ENCODE results near the gene TAS2R30. TPM values are rescaled to one million over a fixed set of nuclear protein-coding genes. Genes with fewer than 3 reads are reported as not detected.

The TAS2R30 gene
- total and polyA plus RNA-seq, 2 donors (not counting 1 experiment from before 2014, with no cell fraction given), result 0.08 to 4.0 TPM

DNA sequence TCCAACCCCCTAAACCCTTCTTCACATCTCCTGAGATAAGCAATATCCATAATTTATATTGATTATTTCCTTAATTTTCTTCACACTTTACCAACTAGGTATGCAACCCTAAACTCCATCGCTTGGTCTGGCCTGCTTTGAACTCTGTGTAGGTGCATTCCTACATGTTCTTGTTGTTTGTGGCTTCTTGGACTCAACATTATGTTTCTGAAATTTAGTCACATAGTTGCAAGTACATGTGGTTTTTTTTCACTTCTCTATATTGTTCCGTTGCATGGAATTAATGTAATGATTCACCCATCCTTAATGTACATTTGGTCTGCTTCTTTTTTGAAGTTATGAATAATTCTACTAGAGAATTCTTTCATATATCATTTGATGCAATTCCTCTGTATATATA lies 1.6 kb upstream of the TAS2R30 start:
- no peak for DNase-seq (ENCODE audit: low read depth in 2 of 2)
- Histone ChIP-seq H3K79me2 (ENCODE audit: control insufficient read depth, insufficient read depth, low read length) (peaks cover 4% of the 10 kb centered on the region), H3K4me2 (ENCODE audit: extremely low read depth, insufficient read depth, low read length) (no peak overlapping the region), H3K9ac (ENCODE audit: insufficient read depth, low read length) (no peak overlapping the region), H4K20me1 (ENCODE audit: control insufficient read depth, extremely low read depth, insufficient read depth, low read length) (no peaks in the 10 kb centered on the region), H3K4me3 (replicated peaks in 1 of 4; ENCODE audit: control extremely low read depth in 1 of 4, insufficient read depth in 1 of 4, low read depth in 3 of 4, low read length in 4 of 4) (no peak overlapping the region), H3K36me3 (ENCODE audit: control insufficient read depth, insufficient read depth, low read length) (no peaks in the 10 kb centered on the region), H3K9me3 (ENCODE audit: control insufficient read depth, insufficient read depth, low read depth, low read length) (no peaks in the 10 kb centered on the region), H3K27ac (ENCODE audit: insufficient read depth, low read length) (no peak overlapping the region), H2AFZ (ENCODE audit: low read length) (no peak overlapping the region), H3K27me3 (ENCODE audit: control insufficient read depth, insufficient read depth, low read length) (no peaks in the 10 kb centered on the region), H3K4me1 (ENCODE audit: control insufficient read depth, extremely low read depth, insufficient read depth, low read length) (no peaks in the 10 kb centered on the region)
- no peak for TF ChIP-seq EZH2 (IDR thresholded peaks at IDR 0.05; ENCODE audit: low read length, missing control alignments)

DNA sequence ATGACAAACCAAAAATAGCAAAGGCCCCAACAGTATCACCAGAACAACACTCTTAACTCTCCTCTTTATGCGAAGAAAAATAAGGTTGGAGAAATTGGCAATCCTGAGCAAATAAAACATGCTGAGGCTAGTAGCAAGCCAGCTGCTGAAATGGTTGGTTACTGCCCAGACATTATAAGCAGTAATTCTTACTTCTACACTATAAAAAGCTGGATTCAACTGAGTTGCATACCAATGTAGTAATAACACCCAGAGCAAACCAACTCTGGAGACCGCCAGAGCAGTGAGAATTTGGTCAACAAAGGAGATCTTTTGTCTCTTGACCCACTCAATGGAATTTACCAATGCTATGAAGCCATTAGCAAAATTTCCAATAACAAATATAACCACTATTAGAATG lies 628 bp downstream of the TAS2R30 start:
- Histone ChIP-seq H3K4me3 (replicated peaks in 1 of 4; ENCODE audit: control extremely low read depth in 1 of 4, insufficient read depth in 1 of 4, low read depth in 3 of 4, low read length in 4 of 4) (no peak overlapping the region), H3K9ac (ENCODE audit: insufficient read depth, low read length) (no peak overlapping the region), H3K36me3 (ENCODE audit: control insufficient read depth, insufficient read depth, low read length) (no peaks in the 10 kb centered on the region), H3K79me2 (ENCODE audit: control insufficient read depth, insufficient read depth, low read length) (peaks cover 7% of the 10 kb centered on the region), H3K4me2 (ENCODE audit: extremely low read depth, insufficient read depth, low read length) (no peak overlapping the region), H3K27me3 (ENCODE audit: control insufficient read depth, insufficient read depth, low read length) (no peaks in the 10 kb centered on the region), H3K4me1 (ENCODE audit: control insufficient read depth, extremely low read depth, insufficient read depth, low read length) (no peaks in the 10 kb centered on the region), H4K20me1 (ENCODE audit: control insufficient read depth, extremely low read depth, insufficient read depth, low read length) (no peaks in the 10 kb centered on the region), H2AFZ (ENCODE audit: low read length) (no peak overlapping the region), H3K9me3 (ENCODE audit: control insufficient read depth, insufficient read depth, low read depth, low read length) (no peaks in the 10 kb centered on the region), H3K27ac (ENCODE audit: insufficient read depth, low read length) (no peak overlapping the region)
- no peak for DNase-seq (ENCODE audit: low read depth in 2 of 2)
- TF ChIP-seq, protein P1, sequence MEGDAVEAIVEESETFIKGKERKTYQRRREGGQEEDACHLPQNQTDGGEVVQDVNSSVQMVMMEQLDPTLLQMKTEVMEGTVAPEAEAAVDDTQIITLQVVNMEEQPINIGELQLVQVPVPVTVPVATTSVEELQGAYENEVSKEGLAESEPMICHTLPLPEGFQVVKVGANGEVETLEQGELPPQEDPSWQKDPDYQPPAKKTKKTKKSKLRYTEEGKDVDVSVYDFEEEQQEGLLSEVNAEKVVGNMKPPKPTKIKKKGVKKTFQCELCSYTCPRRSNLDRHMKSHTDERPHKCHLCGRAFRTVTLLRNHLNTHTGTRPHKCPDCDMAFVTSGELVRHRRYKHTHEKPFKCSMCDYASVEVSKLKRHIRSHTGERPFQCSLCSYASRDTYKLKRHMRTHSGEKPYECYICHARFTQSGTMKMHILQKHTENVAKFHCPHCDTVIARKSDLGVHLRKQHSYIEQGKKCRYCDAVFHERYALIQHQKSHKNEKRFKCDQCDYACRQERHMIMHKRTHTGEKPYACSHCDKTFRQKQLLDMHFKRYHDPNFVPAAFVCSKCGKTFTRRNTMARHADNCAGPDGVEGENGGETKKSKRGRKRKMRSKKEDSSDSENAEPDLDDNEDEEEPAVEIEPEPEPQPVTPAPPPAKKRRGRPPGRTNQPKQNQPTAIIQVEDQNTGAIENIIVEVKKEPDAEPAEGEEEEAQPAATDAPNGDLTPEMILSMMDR (conservative IDR thresholded peaks at IDR 0.05 in 1 of 2, IDR thresholded peaks at IDR 0.05 in 1 of 2; ENCODE audit: low read depth in 1 of 2, low read length in 2 of 2), result no peak
- no peak for TF ChIP-seq EZH2 (IDR thresholded peaks at IDR 0.05; ENCODE audit: low read length, missing control alignments)

DNA sequence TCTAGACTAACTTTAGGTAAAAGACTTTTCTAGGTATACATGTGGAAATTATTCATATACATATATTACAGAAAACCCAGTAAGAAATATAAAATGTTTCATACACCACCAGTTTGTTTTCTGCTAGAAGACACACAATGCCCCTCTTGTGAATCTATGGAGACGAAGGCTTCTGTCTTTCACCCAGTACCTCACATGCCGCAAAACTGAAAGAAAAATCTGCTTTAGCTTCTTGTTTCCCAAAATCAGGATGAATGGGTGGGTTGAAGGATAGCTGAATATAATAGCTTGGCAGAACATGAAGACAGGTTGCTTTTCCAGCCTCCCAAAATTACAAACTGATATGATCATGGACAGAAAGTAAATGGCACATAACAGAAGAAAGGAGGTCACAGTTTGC lies 1.3 kb downstream of the TAS2R30 start:
- no peaks in the 10 kb centered on the region for H3K4me1 ChIP-seq (ENCODE audit: control insufficient read depth, extremely low read depth, insufficient read depth, low read length)

More for the DNA sequence above, 1.3 kb downstream of the TAS2R30 start:
- no peaks in the 10 kb centered on the region for H3K9me3 ChIP-seq (ENCODE audit: control insufficient read depth, insufficient read depth, low read depth, low read length)
- H3K27ac ChIP-seq (ENCODE audit: insufficient read depth, low read length), result no peak overlapping the region
- no peak for DNase-seq (ENCODE audit: low read depth in 2 of 2)
- H3K79me2 ChIP-seq (ENCODE audit: control insufficient read depth, insufficient read depth, low read length), result peaks cover 7% of the 10 kb centered on the region
- no peak overlapping the region for H2AFZ ChIP-seq (ENCODE audit: low read length)
- H3K36me3 ChIP-seq (ENCODE audit: control insufficient read depth, insufficient read depth, low read length), result no peaks in the 10 kb centered on the region
- no peaks in the 10 kb centered on the region for H3K27me3 ChIP-seq (ENCODE audit: control insufficient read depth, insufficient read depth, low read length)
- no peak overlapping the region for H3K4me3 ChIP-seq (replicated peaks in 1 of 4; ENCODE audit: control extremely low read depth in 1 of 4, insufficient read depth in 1 of 4, low read depth in 3 of 4, low read length in 4 of 4)
- H3K4me2 ChIP-seq (ENCODE audit: extremely low read depth, insufficient read depth, low read length), result no peak overlapping the region
- no peak overlapping the region for H3K9ac ChIP-seq (ENCODE audit: insufficient read depth, low read length)
- H4K20me1 ChIP-seq (ENCODE audit: control insufficient read depth, extremely low read depth, insufficient read depth, low read length), result no peaks in the 10 kb centered on the region
- TF ChIP-seq, protein P1 (conservative IDR thresholded peaks at IDR 0.05 in 1 of 2, IDR thresholded peaks at IDR 0.05 in 1 of 2; ENCODE audit: low read depth in 1 of 2, low read length in 2 of 2), result no peak
- no peak for TF ChIP-seq EZH2 (IDR thresholded peaks at IDR 0.05; ENCODE audit: low read length, missing control alignments)
